Liver (tissue), 9 donors: ENCODE data around the gene IL17RE. TPM values are rescaled to one million over a fixed set of nuclear protein-coding genes. Genes with fewer than 3 reads are reported as not detected.

Source experiments
- DNase-seq: peaks from one replicate; pipeline ENCODE4 v3.0.0-alpha.2; 2017; ENCODE audit warnings: low spot score
- H3K27ac ChIP-seq, 2 donors: one replicate each; pipeline ENCODE4 v1.7.0; 2013; ENCODE audit warnings: inconsistent platforms in 2 of 2, low read length in 2 of 2, control low read depth in 1 of 2, low read depth in 1 of 2, mild to moderate bottlenecking in 1 of 2
- H3K27me3 ChIP-seq, 4 donors: one replicate each; pipeline versions ENCODE4 v1.6.1 to v1.7.0; 2013; ENCODE audit warnings: low read length in 3 of 4, inconsistent platforms in 1 of 4, mild to moderate bottlenecking in 1 of 4, moderate library complexity in 1 of 4; ENCODE audit not compliant: control insufficient read depth in 4 of 4, insufficient read depth in 4 of 4
- H3K36me3 ChIP-seq, 4 donors: one replicate each; pipeline versions ENCODE4 v1.6.1 to v1.7.0; 2013; ENCODE audit warnings: low read length in 3 of 4, mild to moderate bottlenecking in 3 of 4, low read depth in 1 of 4, moderate library complexity in 1 of 4; ENCODE audit not compliant: control insufficient read depth in 4 of 4, insufficient read depth in 3 of 4
- H3K4me1 ChIP-seq, 4 donors: one replicate each; pipeline versions ENCODE4 v1.6.1 to v1.7.0; 2013; ENCODE audit warnings: low read length in 3 of 4, mild to moderate bottlenecking in 3 of 4, moderate library complexity in 1 of 4; ENCODE audit not compliant: control insufficient read depth in 4 of 4, insufficient read depth in 4 of 4
- H3K4me3 ChIP-seq, 3 donors: one replicate each; pipeline versions ENCODE4 v1.6.1 to v1.7.0; 2013; ENCODE audit warnings: low read length in 3 of 3, control low read depth in 1 of 3, low read depth in 1 of 3, mild to moderate bottlenecking in 1 of 3
- H3K9ac ChIP-seq, 2 donors: one replicate each; pipeline ENCODE4 v1.7.0; 2013; ENCODE audit warnings: low read length in 2 of 2, mild to moderate bottlenecking in 2 of 2, moderate library complexity in 2 of 2, control low read depth in 1 of 2, low read depth in 1 of 2
- H3K9me3 ChIP-seq, 4 donors: one replicate each; pipeline versions ENCODE4 v1.6.1 to v1.7.0; 2013; ENCODE audit warnings: low read length in 3 of 4; ENCODE audit not compliant: control insufficient read depth in 4 of 4
- ATF3 ChIP-seq: IDR thresholded peaks from 2 replicates; pipeline ENCODE4 v1.6.1; 2016; ENCODE audit warnings: antibody characterized with exemption
- CTCF ChIP-seq: fragments of 150-350 bp; IDR thresholded peaks from 2 replicates; pipeline ENCODE4 v1.5.1; 2017; ENCODE audit warnings: improper control_type of control experiment, low read depth, low read length; ENCODE audit not compliant: missing input control
- EGR1 ChIP-seq, 2 donors: IDR thresholded peaks; 2 replicates each; pipeline ENCODE4 v1.6.1; 2016 to 2018; ENCODE audit warnings: antibody characterized with exemption in 2 of 2, low read depth in 2 of 2
- FOXA1 ChIP-seq: IDR thresholded peaks from 2 replicates; pipeline ENCODE4 v1.6.1; 2016; ENCODE audit warnings: antibody characterized with exemption
- FOXA2 ChIP-seq: IDR thresholded peaks from 2 replicates; pipeline ENCODE4 v1.6.1; 2016; ENCODE audit warnings: antibody characterized with exemption
- GABPA ChIP-seq, 2 donors: IDR thresholded peaks in 1 of 2; conservative IDR thresholded peaks in 1 of 2; 2 replicates each; pipeline ENCODE4 v1.6.1; 2016; ENCODE audit warnings: antibody characterized with exemption in 2 of 2, mild to moderate bottlenecking in 1 of 2, moderate library complexity in 1 of 2
- HNF4A ChIP-seq, 2 donors: conservative IDR thresholded peaks; 2 replicates each; pipeline ENCODE4 v1.6.1; 2016; ENCODE audit warnings: antibody characterized with exemption in 2 of 2, mild to moderate bottlenecking in 2 of 2
- HNF4G ChIP-seq: IDR thresholded peaks from 2 replicates; pipeline ENCODE4 v1.6.1; 2016; ENCODE audit warnings: antibody characterized with exemption
- JUND ChIP-seq, 2 donors: IDR thresholded peaks; 2 replicates each; pipeline ENCODE4 v1.6.1; 2016; ENCODE audit warnings: antibody characterized with exemption in 2 of 2
- MAX ChIP-seq: IDR thresholded peaks from 2 replicates; pipeline ENCODE4 v1.6.1; 2016; ENCODE audit warnings: antibody characterized with exemption
- NR2F2 ChIP-seq: IDR thresholded peaks from 2 replicates; pipeline ENCODE4 v1.6.1; 2016; ENCODE audit warnings: antibody characterized with exemption
- RAD21 ChIP-seq, 2 donors: IDR thresholded peaks; 2 replicates each; pipeline ENCODE4 v1.6.1; 2016; ENCODE audit warnings: antibody characterized with exemption in 2 of 2, mild to moderate bottlenecking in 2 of 2
- REST ChIP-seq: IDR thresholded peaks from 2 replicates; pipeline ENCODE4 v1.6.1; 2016; ENCODE audit warnings: antibody characterized with exemption, mild to moderate bottlenecking
- RXRA ChIP-seq, 2 donors: IDR thresholded peaks; 2 replicates each; pipeline ENCODE4 v1.6.1; 2017 to 2018; ENCODE audit warnings: antibody characterized with exemption in 2 of 2, mild to moderate bottlenecking in 1 of 2
- SP1 ChIP-seq: IDR thresholded peaks from 2 replicates; pipeline ENCODE4 v1.6.1; 2018; ENCODE audit warnings: antibody characterized with exemption, mild to moderate bottlenecking
- TAF1 ChIP-seq: conservative IDR thresholded peaks from 2 replicates; pipeline ENCODE4 v1.6.1; 2016; ENCODE audit warnings: antibody characterized with exemption, mild to moderate bottlenecking
- YY1 ChIP-seq: IDR thresholded peaks from 2 replicates; pipeline ENCODE4 v1.6.1; 2016; ENCODE audit warnings: antibody characterized with exemption, mild to moderate bottlenecking
- ZBTB33 ChIP-seq: IDR thresholded peaks from 2 replicates; pipeline ENCODE4 v1.6.1; 2016; ENCODE audit warnings: antibody characterized with exemption
- WGBS: extraction: QIAGEN DNeasy Blood & Tissue Kit; methylation state at CpG from one replicate; pipeline ENCODE4 v1.1.7; 2013; 5-methylcytosine and 5-hydroxymethylcytosine counted together
- polyA plus RNA-seq, 2 donors: library from polyadenylated mRNA; stranded (reverse) in 1 of 2; unstranded in 1 of 2; fragments of 200-250 nt in 1 of 2; fragments of >200 nt in 1 of 2; fragmentation: Nextera tagmentation in 1 of 2; extraction: Ambion mirVana in 1 of 2; gene quantifications; one replicate each; pipeline versions ENCODE4 v1.2.1 to v1.2.3, GENCODE V29; 2013 to 2015
- total RNA-seq, 2 donors: library from RNA; depleted of rRNA; stranded (reverse); fragments of >200 nt; gene quantifications; one replicate each; pipeline ENCODE4 v1.2.3, GENCODE V29; 2014
- donor health status: healthy.
- donor health status: healthy.
- donor health status: healthy.
- donor health status: healthy.
- donor health status: healthy.

The IL17RE gene
- total and polyA plus RNA-seq, 4 donors = 0.42 to 2.1 (median 0.90) TPM

- peaks cover 4 to 29% (median 22%) of the 10 kb centered on the region in 4 donors for H3K4me1 ChIP-seq
- DNase-seq = no peak
- no peaks in the 10 kb centered on the region for H3K27me3 ChIP-seq
- TF ChIP-seq RXRA (IDR thresholded peaks at IDR 0.05) = no peak
- TF ChIP-seq RAD21 (IDR thresholded peaks at IDR 0.05) = peak; percentile 24 to 54
- peak; percentile 7 for TF ChIP-seq CTCF
- peaks cover 2 to 29% (median 9%) of the 10 kb centered on the region in 4 donors for H3K36me3 ChIP-seq
- no peak overlapping the region for H3K4me3 ChIP-seq
- no peaks in the 10 kb centered on the region for H3K9me3 ChIP-seq
- no peak overlapping the region for H3K9ac ChIP-seq
- no peak overlapping the region for H3K27ac ChIP-seq
- WGBS = 96% methylated on average over 4 of the region's 4 CpGs
These were observed 28.3 kb downstream of the IL17RE start for GRCh38 chr3:9930804-9931418.

GRCh38 chr3:9932535-9932842 is 29.8 kb downstream of the IL17RE start:
- peak overlapping the region; percentile 68 to 70 (median 69) for H3K4me3 ChIP-seq
- no peak for TF ChIP-seq REST
- no peak for TF ChIP-seq HNF4G
- no peak for TF ChIP-seq YY1
- no peak for TF ChIP-seq CTCF
- no peak for TF ChIP-seq MAX
- TF ChIP-seq TAF1 = no peak
- TF ChIP-seq JUND (IDR thresholded peaks at IDR 0.05) = no peak
- TF ChIP-seq FOXA1 = no peak
- TF ChIP-seq HNF4A (conservative IDR thresholded peaks at IDR 0.05) = no peak
- TF ChIP-seq ATF3 = no peak
- TF ChIP-seq NR2F2 = no peak
- TF ChIP-seq SP1 = no peak
- no peak for TF ChIP-seq RAD21 (IDR thresholded peaks at IDR 0.05)
- no peak for TF ChIP-seq GABPA (IDR thresholded peaks at IDR 0.05 in 1 of 2, conservative IDR thresholded peaks at IDR 0.05 in 1 of 2)
- TF ChIP-seq FOXA2 = no peak
- no peak for TF ChIP-seq ZBTB33
- TF ChIP-seq EGR1 (IDR thresholded peaks at IDR 0.05; ENCODE audit: low read depth in 2 of 2) = no peak
- TF ChIP-seq RXRA (IDR thresholded peaks at IDR 0.05) = no peak
- peaks cover 2 to 38% (median 11%) of the 10 kb centered on the region in 4 donors for H3K36me3 ChIP-seq
- DNase-seq = no peak
- no peaks in the 10 kb centered on the region for H3K27me3 ChIP-seq
- H3K27ac ChIP-seq = peak overlapping the region; percentile 87 to 93
- H3K9me3 ChIP-seq = no peaks in the 10 kb centered on the region
- peaks cover 4 to 29% (median 22%) of the 10 kb centered on the region in 4 donors for H3K4me1 ChIP-seq
- WGBS = 14% methylated on average over 13 of the region's 13 CpGs
- H3K9ac ChIP-seq = no peak overlapping the region
